Measurements from ENCODE around the gene ALPP. TPM values are rescaled to one million over a fixed set of nuclear protein-coding genes. Genes with fewer than 3 reads are reported as not detected.

ALPP gene
- polyA plus RNA-seq, 1 of the 3 experiments (the other 2 are of a cell fraction), result not detected

- Histone ChIP-seq H3K9ac (no peak overlapping the region), H3K9me3 (no peaks in the 10 kb centered on the region), H3K9me2 (no peaks in the 10 kb centered on the region), H3K27ac (ENCODE audit: low read depth in 2 of 2, low read length in 1 of 2) (no peak overlapping the region), H2AFZ (ENCODE audit: low read depth) (no peak overlapping the region), H3F3A (replicated peaks; ENCODE audit: insufficient read depth) (no peaks in the 10 kb centered on the region), H3K79me2 (ENCODE audit: insufficient read depth) (no peaks in the 10 kb centered on the region), H3K4me2 (no peak overlapping the region), H3K4me3 (ENCODE audit: low read depth in 2 of 2, low read length in 1 of 2) (no peak overlapping the region), H3K4me1 (ENCODE audit: control insufficient read depth in 1 of 2, insufficient read depth in 2 of 2, low read depth in 1 of 2, low read length in 1 of 2) (no peaks in the 10 kb centered on the region; a peak in 1 of 4 replicates), H4K20me1 (ENCODE audit: insufficient read depth) (no peaks in the 10 kb centered on the region), H3K27me3 (ENCODE audit: insufficient read depth) (peaks cover 45% of the 10 kb centered on the region), H3K36me3 (replicated peaks in 1 of 2; ENCODE audit: control insufficient read depth in 1 of 2, insufficient read depth in 2 of 2, low read length in 1 of 2) (no peaks in the 10 kb centered on the region)
- TF ChIP-seq POLR2AphosphoS5 (IDR thresholded peaks at IDR 0.05; ENCODE audit: low read depth, low read length) (no peak), MEF2A (IDR thresholded peaks at IDR 0.05; ENCODE audit: borderline replicate concordance, low read depth) (no peak), SMC3 (IDR thresholded peaks at IDR 0.05; ENCODE audit: low read depth, low read length) (no peak), CHD2 (IDR thresholded peaks at IDR 0.05; ENCODE audit: low read length, partially characterized antibody) (no peak)
- ChIA-PET CTCF (interaction anchor here (0.9 to 1.5 kb wide), 3 partner anchors 8 to 44 kb away, joined by 3 to 4 read pairs (median 3); no protein-coding TSS in a partner anchor), POLR2A (no interaction called here)
- no peak for DNase-seq
- WGBS (ENCODE audit: low lambda C conversion rate), result 21% methylated on average over 3 of the region's 3 CpGs
Measured at GRCh38 chr2:232390661-232391060, 12.1 kb downstream of the ALPP start.

DNA sequence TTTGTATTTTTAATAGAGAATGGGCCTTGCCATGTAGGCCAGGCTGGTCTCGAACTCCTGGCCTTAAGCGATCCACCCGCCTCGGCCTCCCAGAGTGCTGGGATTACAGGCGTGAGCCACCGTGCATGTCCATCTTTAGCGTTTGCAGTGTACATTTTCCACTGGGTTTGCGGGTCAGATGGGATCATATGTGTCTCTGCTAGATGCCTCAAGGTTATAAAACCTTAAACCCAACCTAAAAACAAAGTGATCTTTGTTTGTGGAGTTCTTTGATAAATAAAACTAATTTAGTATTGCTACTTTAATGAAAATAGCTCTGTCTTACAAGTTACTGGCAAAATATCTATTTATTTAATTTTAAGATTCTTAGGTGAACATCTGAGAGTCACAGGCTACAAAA is 15.0 kb downstream of the ALPP start:
- ChIA-PET POLR2A (no interaction called here), CTCF (interaction anchor here (1.2 kb wide), 1 partner anchor 130 kb away, joined by 3 read pairs; no protein-coding TSS in a partner anchor)
- no peak for TF ChIP-seq NFIC (IDR thresholded peaks at IDR 0.05; ENCODE audit: borderline replicate concordance)
- no peak for TF ChIP-seq TCF12 (IDR thresholded peaks at IDR 0.05)
- no peak for TF ChIP-seq MEF2A (IDR thresholded peaks at IDR 0.05; ENCODE audit: borderline replicate concordance, low read depth)
- TF ChIP-seq YY1 (IDR thresholded peaks at IDR 0.05; ENCODE audit: low read depth), result no peak
- TF ChIP-seq IRF3 (IDR thresholded peaks at IDR 0.05; ENCODE audit: low read depth, low read length), result no peak
- TF ChIP-seq USF2 (IDR thresholded peaks at IDR 0.05; ENCODE audit: borderline replicate concordance, low read depth, low read length), result no peak
- TF ChIP-seq, protein P1, sequence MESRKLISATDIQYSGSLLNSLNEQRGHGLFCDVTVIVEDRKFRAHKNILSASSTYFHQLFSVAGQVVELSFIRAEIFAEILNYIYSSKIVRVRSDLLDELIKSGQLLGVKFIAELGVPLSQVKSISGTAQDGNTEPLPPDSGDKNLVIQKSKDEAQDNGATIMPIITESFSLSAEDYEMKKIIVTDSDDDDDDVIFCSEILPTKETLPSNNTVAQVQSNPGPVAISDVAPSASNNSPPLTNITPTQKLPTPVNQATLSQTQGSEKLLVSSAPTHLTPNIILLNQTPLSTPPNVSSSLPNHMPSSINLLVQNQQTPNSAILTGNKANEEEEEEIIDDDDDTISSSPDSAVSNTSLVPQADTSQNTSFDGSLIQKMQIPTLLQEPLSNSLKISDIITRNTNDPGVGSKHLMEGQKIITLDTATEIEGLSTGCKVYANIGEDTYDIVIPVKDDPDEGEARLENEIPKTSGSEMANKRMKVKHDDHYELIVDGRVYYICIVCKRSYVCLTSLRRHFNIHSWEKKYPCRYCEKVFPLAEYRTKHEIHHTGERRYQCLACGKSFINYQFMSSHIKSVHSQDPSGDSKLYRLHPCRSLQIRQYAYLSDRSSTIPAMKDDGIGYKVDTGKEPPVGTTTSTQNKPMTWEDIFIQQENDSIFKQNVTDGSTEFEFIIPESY (IDR thresholded peaks at IDR 0.05; ENCODE audit: borderline replicate concordance, low read depth), result no peak
- TF ChIP-seq SIN3A (IDR thresholded peaks at IDR 0.05; ENCODE audit: borderline replicate concordance, low read depth, low read length), result no peak
- TF ChIP-seq, protein P2, sequence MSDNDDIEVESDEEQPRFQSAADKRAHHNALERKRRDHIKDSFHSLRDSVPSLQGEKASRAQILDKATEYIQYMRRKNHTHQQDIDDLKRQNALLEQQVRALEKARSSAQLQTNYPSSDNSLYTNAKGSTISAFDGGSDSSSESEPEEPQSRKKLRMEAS (IDR thresholded peaks at IDR 0.05; ENCODE audit: low read depth), result no peak
- TF ChIP-seq JUND (IDR thresholded peaks at IDR 0.05), result no peak
- TF ChIP-seq CTCF (IDR thresholded peaks at IDR 0.05), result no peak
- TF ChIP-seq GABPA (IDR thresholded peaks at IDR 0.05; ENCODE audit: low read depth), result no peak
- TF ChIP-seq TEAD4 (IDR thresholded peaks at IDR 0.05; ENCODE audit: borderline replicate concordance, insufficient read depth), result no peak
- no peak for TF ChIP-seq REST (IDR thresholded peaks at IDR 0.05; ENCODE audit: low read depth, low read length)
- TF ChIP-seq CHD2 (IDR thresholded peaks at IDR 0.05; ENCODE audit: low read length, partially characterized antibody), result no peak
- no peak for TF ChIP-seq RXRA (IDR thresholded peaks at IDR 0.05; ENCODE audit: borderline replicate concordance, low read depth)

More for the DNA sequence above, 15.0 kb downstream of the ALPP start:
- Histone ChIP-seq H3K9me2 (no peaks in the 10 kb centered on the region), H3K27ac (ENCODE audit: low read depth in 2 of 2, low read length in 1 of 2) (no peak overlapping the region), H4K20me1 (ENCODE audit: insufficient read depth) (no peaks in the 10 kb centered on the region), H3K9ac (no peak overlapping the region), H2AFZ (ENCODE audit: low read depth) (no peak overlapping the region), H3K9me3 (no peaks in the 10 kb centered on the region), H3K36me3 (replicated peaks in 1 of 2; ENCODE audit: control insufficient read depth in 1 of 2, insufficient read depth in 2 of 2, low read length in 1 of 2) (no peaks in the 10 kb centered on the region), H3K4me1 (ENCODE audit: control insufficient read depth in 1 of 2, insufficient read depth in 2 of 2, low read depth in 1 of 2, low read length in 1 of 2) (no peaks in the 10 kb centered on the region), H3K79me2 (ENCODE audit: insufficient read depth) (no peaks in the 10 kb centered on the region), H3F3A (replicated peaks; ENCODE audit: insufficient read depth) (no peaks in the 10 kb centered on the region), H3K4me3 (ENCODE audit: low read depth in 2 of 2, low read length in 1 of 2) (no peak overlapping the region), H3K27me3 (ENCODE audit: insufficient read depth) (peaks cover 16% of the 10 kb centered on the region; the same call in 1 of the 2 replicates), H3K4me2 (no peak overlapping the region)
- DNase-seq, result no peak
- whole genome bisulfite sequencing (ENCODE audit: low lambda C conversion rate), result 71% methylated on average over 8 of the region's 8 CpGs
